HT-29 (cell line): ENCODE measurements around the gene SLC24A5. TPM values are rescaled to one million over a fixed set of nuclear protein-coding genes. Genes with fewer than 3 reads are reported as not detected.

Experiments used
- DNase-seq: peaks from one replicate; pipeline ENCODE4 v3.0.0-alpha.2; 2015; ENCODE audit warnings: low spot score
- total RNA-seq: library from RNA; depleted of rRNA; stranded (reverse); fragments of >200 nt; shearing (Covaris generic); gene quantifications from 2 replicates; pipeline ENCODE4 v1.2.3, GENCODE V29; 2014; rRNA removed

SLC24A5 gene
- total RNA-seq, 1 experiment from 2014 or later, result not detected

DNA sequence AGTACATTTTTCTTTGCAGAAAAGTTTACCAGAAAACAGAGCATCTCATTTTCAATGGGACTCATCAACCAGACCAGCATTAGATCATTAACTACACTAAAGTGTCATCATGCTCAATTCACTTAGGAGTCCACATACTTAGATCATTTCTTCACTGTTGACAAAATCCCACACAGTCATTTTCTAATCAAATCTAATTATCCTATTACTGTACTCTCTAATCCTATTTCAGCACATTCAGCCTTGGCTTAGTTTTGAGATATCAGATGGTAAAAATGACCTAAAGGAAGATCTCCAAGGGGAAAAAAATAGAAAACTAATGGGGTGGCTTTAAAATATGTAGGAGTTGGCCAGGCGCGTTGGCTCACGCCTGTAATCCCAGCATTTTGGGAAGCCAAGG is 65.5 kb downstream of the SLC24A5 start:
- no peak for DNase-seq

- DNase-seq, result peak; percentile 68
Observed at GRCh38 chr15:48190932-48191573, 70.3 kb downstream of the SLC24A5 start.

DNA sequence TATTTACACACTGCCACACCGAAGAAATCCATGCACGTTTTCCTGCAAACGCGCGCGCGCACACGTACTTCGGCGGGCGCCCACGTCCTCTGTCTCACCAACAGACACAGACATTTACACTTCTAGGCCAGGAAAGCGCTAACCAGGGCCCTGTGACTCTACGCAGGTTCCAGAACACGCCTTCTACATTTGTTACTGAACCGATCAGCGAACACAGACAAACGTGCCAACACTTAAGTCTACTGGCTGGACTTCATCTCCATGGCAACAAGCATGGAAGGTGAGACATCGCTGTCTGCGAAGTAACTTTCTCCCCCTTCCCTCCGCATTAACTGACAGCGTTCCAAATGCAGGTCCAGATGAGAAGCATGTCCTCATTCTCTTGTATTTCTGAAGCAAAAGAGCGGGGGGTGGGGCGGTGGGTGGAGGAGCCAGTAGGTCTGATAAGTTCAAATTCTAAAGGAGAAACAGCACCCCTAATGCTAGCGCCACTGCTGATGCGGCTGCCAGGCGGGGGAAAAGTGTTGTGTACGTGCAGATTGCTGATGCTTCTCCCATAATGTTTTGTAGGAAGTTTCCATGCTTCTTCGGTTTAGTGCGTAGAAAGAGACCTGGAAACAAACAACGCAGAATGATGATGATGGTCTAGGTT is 70.9 kb downstream of the SLC24A5 start, which contains the start of gene CTXN2:
Gene CTXN2, plus strand, starts transcription at position 92 of the 652 bp plus-strand sequence. CDS start 9,636 bp downstream, outside the sequence.
- DNase-seq, result no peak

Other genes starting within 250 kb of the SLC24A5 start
- 17.9 and 20.5 TPM in 2 replicates for gene MYEF2, start 57.3 kb downstream of the SLC24A5 start, total RNA-seq
- gene CTXN2, start 70.7 kb downstream of the SLC24A5 start, total RNA-seq, result not detected in 2 replicates
- gene SLC12A1, start 85.3 kb downstream of the SLC24A5 start, total RNA-seq, result not detected in 2 replicates
- 53.0 and 57.1 TPM in 2 replicates for gene DUT, start 210.4 kb downstream of the SLC24A5 start, total RNA-seq